ENCODE data around the gene TMEM242. TPM values are rescaled to one million over a fixed set of nuclear protein-coding genes. Genes with fewer than 3 reads are reported as not detected.

The TMEM242 gene
- total RNA-seq, 1 donor from 2014 or later = 8.2 TPM

DNA sequence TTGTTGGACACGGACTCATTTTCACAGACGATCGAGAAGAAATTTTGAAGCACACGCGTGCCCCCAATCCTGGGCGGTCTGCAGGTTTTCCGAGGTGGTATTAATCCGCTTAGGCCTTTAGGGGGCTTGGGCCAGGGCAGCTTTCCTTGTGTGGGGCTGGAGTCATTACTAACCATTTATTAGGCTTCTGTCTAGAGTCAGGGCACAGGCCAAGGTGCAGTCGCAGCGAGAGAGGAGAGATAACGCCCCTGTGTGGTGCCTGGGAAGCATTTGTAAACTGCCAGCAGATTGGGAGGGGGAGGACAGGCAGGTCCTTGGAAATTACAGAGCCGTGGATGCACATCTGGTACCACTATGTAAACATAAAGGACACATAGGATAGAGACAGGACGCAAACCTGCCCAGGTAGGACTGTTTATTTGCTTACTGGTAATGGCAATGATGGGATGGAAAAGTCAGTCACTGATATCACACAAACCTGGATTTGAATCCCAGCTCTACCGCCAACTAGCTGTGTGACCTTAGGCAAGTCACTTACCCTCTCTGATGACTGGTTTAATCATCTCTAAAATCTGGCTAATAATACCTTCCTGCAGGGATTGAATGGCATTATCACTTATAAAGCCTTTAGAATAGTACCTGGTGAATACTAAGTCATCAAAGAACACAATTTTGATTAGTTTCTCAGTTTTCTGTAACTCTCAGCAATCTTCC lies 76.4 kb downstream of the TMEM242 start:
- no peak for DNase-seq

DNA sequence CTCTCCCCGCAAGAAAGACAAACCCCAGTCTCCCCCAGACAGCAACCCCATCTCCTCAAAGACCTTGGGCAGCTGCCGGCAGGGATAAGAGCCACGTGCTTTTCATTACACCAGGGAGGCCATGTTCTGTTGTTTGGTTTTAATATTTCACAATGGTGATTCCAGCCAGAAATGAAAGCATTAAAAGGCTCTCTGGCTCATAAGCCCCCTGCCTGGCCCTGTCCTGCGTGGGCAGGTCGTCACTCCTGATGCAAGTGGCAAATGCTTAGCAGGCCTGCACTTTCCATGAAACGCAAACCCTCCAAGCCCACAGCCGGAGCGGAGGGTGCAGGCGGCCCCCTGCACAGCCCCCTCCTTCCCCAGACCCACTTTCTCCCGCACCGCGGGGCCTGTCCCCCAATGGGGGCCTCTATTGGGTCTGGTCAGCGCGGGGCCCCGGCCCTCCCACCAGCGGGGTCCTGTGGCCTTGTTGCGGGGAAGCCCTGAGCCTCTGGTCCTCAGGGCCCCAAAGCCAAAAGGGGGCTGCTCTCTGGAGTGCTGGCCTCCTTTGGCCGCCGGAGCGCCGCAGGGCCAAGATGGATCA lies 77.2 kb downstream of the TMEM242 start:
- no peak for DNase-seq

- no peak for DNase-seq
Measured at GRCh38 chr6:157245436-157245835, 77.9 kb downstream of the TMEM242 start.

DNA sequence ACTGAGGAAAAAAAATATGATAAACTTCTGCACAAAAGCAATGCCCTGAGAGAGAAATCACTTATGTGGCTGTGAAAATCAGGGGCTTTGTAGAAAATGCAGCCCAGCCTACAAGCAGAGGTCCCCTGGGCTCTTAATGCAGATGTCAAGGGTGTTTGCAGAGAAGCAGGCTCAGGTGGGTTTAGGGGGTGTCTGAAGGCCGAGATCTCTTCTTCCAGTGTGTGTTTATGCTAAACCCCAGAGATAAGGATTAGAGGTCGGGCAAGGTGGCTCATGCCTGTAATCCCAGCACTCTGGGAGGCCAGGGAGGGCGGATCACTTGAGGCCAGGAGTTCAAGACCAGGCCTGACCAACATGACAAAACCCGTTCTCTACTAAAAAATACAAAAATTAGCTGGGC lies 78.5 kb downstream of the TMEM242 start:
- DNase-seq = no peak

DNA sequence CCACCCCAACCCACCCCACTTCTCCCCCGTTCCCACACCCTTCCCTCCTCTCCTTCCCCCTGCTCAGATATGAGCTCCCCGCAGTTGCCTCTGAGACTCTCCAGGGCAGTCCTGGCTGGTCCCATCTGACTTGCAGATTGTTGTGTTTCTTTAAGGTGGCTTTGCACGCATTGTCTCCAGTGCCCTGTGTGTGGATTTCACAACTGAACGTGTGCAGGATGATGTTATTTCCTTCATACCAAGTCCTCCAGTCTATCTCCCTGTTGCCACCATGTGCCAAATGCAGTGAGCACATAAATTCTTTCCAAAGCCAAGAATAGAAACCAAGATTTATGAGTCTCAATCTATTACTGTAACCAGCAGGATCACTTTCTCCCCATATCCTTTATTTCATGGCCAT lies 79.1 kb downstream of the TMEM242 start:
- no peak for DNase-seq

DNA sequence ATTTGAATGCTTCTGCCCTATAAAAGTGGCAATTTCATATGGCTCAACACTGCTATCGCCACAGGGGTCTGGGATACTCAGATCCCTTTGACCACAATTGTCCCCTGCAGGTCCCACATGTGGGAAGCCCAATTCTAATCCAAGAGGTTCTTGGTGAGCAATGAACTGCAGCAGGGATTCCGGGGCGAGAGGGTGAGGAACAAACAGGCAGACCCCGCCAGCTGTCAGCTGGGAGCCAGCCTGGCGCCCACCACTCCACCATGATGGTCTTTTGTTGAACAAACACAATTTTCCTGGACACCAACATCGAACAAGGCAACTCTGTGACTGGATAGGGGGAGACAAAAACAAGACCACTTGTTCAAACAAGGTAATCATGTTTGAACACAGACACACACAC lies 80.5 kb downstream of the TMEM242 start:
- DNase-seq = no peak

DNA sequence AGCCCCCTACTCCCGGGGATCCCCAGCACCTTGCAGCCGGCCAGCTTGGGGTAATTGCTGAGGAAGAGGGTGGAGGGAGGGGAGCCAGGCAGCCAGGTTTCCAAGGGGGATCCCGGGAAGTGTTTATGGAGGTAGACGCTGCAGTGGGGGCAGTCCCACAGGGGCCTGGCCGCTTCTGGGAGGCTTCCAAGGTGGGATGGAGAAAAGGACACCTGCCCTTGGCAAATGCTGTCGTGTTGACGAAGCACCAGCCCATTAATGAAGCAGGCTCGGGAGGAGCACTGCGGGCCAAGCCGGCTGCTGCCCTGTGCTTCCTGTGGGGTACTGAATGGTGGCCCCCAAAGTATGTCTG lies 82.4 kb downstream of the TMEM242 start:
- no peak for DNase-seq

GRCh38 chr6:157240059-157240959 lies 83.0 kb downstream of the TMEM242 start:
- DNase-seq = no peak

GRCh38 chr6:157239671-157240058 lies 83.7 kb downstream of the TMEM242 start:
- DNase-seq = no peak

Other genes with a start within 250 kb of the TMEM242 start
- gene ZDHHC14, start 57.7 kb upstream of the TMEM242 start, total RNA-seq = 6.5 TPM

All from tongue (tissue), 2 donors.